SK-N-SH (cell line): ENCODE measurements around the gene PNPLA2.

ENCODE experiments used
- CTCF ChIP-seq: fragments of 200-600 bp; sonication (generic); IDR thresholded peaks from 2 replicates; pipeline ENCODE4 v1.6.1; 2017; ENCODE audit warnings: antibody characterized with exemption, mild to moderate bottlenecking, moderate library complexity
- POLR2AphosphoS5 ChIP-seq: IDR thresholded peaks from 2 replicates; pipeline ENCODE4 v1.6.1; 2012; ENCODE audit warnings: low read depth, low read length

GRCh38 chr11:792535-792821 is 26.2 kb upstream of the PNPLA2 start:
- TF ChIP-seq POLR2AphosphoS5 (no peak), CTCF (no peak)
